Measurements from ENCODE around the gene HECTD3. TPM values are rescaled to one million over a fixed set of nuclear protein-coding genes. Genes with fewer than 3 reads are reported as not detected.

Gene HECTD3
- total and polyA plus RNA-seq, 2 of the 4 experiments (the other 2 are of a cell fraction) = 12.2 to 39.5 TPM

GRCh38 chr1:45014321-45015028 lies 3.4 kb upstream of the HECTD3 start (continued):
- TF ChIP-seq FOS (IDR thresholded peaks at IDR 0.05; ENCODE audit: low read depth, low read length) (no peak), MAZ (IDR thresholded peaks at IDR 0.05; ENCODE audit: borderline replicate concordance, low read depth, low read length) (no peak)

DNA sequence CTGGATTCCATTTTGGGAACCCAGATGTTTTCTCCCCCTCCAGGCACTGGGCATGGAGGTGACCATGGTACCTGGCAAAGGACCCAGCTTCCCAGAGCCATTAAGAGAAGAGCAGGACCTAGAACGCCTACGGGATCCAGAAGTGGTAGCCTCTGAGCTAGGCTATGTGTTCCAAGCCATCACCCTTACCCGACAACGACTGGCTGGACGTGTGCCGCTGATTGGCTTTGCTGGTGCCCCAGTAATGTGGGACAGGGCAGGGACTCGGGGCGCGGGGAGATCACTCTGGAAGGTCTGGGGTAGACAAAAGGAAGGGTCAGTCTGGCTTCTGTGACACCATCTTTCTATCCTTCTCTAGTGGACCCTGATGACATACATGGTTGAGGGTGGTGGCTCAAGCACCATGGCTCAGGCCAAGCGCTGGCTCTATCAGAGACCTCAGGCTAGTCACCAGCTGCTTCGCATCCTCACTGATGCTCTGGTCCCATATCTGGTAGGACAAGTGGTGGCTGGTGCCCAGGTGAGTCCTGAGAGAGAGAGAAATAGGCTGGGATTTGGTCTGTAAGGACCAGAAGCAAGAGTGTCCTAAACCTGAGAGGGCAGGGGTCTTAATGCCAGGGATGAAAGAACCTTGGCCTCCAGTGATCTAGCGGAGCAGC lies 2.6 kb upstream of the HECTD3 start:
- H3K4me1 ChIP-seq (ENCODE audit: control insufficient read depth, insufficient read depth, low read length) = peaks cover 12% of the 10 kb centered on the region
- no peak overlapping the region for H3K14ac ChIP-seq (replicated peaks; ENCODE audit: low read depth, low read length)
- H2BK120ac ChIP-seq (ENCODE audit: low read depth, low read length) = no peak overlapping the region
- no peak overlapping the region for H2AFZ ChIP-seq (replicated peaks; ENCODE audit: low read length, poor library complexity)
- no CpG with 5 or more reads among the region's 12 CpGs for WGBS, 2 experiments (ENCODE audit: extremely low coverage in 2 of 2, insufficient read length in 1 of 2)
- H3K4ac ChIP-seq (ENCODE audit: low read depth, low read length) = no peak overlapping the region
- no peak overlapping the region for H3K18ac ChIP-seq (ENCODE audit: low read depth, low read length)
- H3K79me1 ChIP-seq (ENCODE audit: low read depth in 1 of 2, low read length in 2 of 2) = peaks cover 25 to 57% of the 10 kb centered on the region in 2 experiments
- H3K4me3 ChIP-seq (ENCODE audit: insufficient read depth, low read depth, low read length) = no peak overlapping the region
- H4K91ac ChIP-seq (ENCODE audit: insufficient read depth, low read depth, low read length) = no peak overlapping the region
- intact Hi-C loops (cut with micrococcal nuclease) = loop anchor here (1.0 to 5.0 kb wide), 6 partner anchors 221 to 559 kb away; partner anchors contain the start of genes MUTYH, RNU5D-1, TESK2 and TOE1
- no peak overlapping the region for H2BK20ac ChIP-seq (ENCODE audit: low read depth, low read length)
- TF ChIP-seq, protein P1, sequence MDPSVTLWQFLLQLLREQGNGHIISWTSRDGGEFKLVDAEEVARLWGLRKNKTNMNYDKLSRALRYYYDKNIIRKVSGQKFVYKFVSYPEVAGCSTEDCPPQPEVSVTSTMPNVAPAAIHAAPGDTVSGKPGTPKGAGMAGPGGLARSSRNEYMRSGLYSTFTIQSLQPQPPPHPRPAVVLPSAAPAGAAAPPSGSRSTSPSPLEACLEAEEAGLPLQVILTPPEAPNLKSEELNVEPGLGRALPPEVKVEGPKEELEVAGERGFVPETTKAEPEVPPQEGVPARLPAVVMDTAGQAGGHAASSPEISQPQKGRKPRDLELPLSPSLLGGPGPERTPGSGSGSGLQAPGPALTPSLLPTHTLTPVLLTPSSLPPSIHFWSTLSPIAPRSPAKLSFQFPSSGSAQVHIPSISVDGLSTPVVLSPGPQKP (IDR thresholded peaks at IDR 0.05; ENCODE audit: borderline replicate concordance, low read depth, low read length) = no peak
- TF ChIP-seq CEBPB (IDR thresholded peaks at IDR 0.05; ENCODE audit: low read depth, low read length) (no peak), NFE2L2 (IDR thresholded peaks at IDR 0.05; ENCODE audit: low read depth, low read length) (no peak), MAZ (IDR thresholded peaks at IDR 0.05; ENCODE audit: borderline replicate concordance, low read depth, low read length) (no peak), FOS (IDR thresholded peaks at IDR 0.05; ENCODE audit: low read depth, low read length) (no peak), MXI1 (IDR thresholded peaks at IDR 0.05; ENCODE audit: borderline replicate concordance, low read depth, low read length) (no peak)
- peaks cover 19% of the 10 kb centered on the region; the same call in 1 of the 2 replicates for H3K36me3 ChIP-seq (ENCODE audit: control insufficient read depth, insufficient read depth, low read length)
- ATAC-seq (ENCODE audit: low read depth) = no peak
- no peak for DNase-seq
- POLR2A ChIA-PET (ENCODE audit: unreplicated experiment) = interaction anchor here (0.7 to 1.2 kb wide), 2 partner anchors 17 to 289 kb away, joined by 3 to 7 read pairs; no protein-coding TSS in a partner anchor
- H3K9me3 ChIP-seq (ENCODE audit: control insufficient read depth, insufficient read depth, low read length) = no peaks in the 10 kb centered on the region
- CTCF ChIA-PET = interaction anchor here (0.5 to 2.1 kb wide), 12 partner anchors 28 to 480 kb away, joined by 3 to 17 read pairs (median 6); no protein-coding TSS in a partner anchor
- H3K23ac ChIP-seq (ENCODE audit: low read depth, low read length) = no peak overlapping the region
- H3K27ac ChIP-seq (ENCODE audit: insufficient read depth, low read length) = no peak overlapping the region
- H2AK5ac ChIP-seq (ENCODE audit: low read depth, low read length) = no peak overlapping the region
- H4K8ac ChIP-seq (ENCODE audit: low read depth in 2 of 2, low read length in 2 of 2) = no peak overlapping the region
- no peak overlapping the region for H2AK9ac ChIP-seq (replicated peaks; ENCODE audit: low read depth, low read length, poor library complexity)
- H3K27me3 ChIP-seq (ENCODE audit: control insufficient read depth, insufficient read depth, low read length) = no peaks in the 10 kb centered on the region
- no peak overlapping the region for H2BK15ac ChIP-seq (ENCODE audit: low read depth, low read length)
- no peak overlapping the region for H4K5ac ChIP-seq (ENCODE audit: low read depth, low read length)
- peaks cover 9% of the 10 kb centered on the region; the same call in 1 of the 2 replicates for H4K20me1 ChIP-seq (ENCODE audit: insufficient read depth, low read length)
- H2BK5ac ChIP-seq (ENCODE audit: low read depth, low read length, poor library complexity, severe bottlenecking) = no peak overlapping the region
- no peak overlapping the region; the same call in 1 of the 2 replicates for H3K4me2 ChIP-seq (ENCODE audit: low read depth, low read length)
- peaks cover 13% of the 10 kb centered on the region for H3K9me1 ChIP-seq (ENCODE audit: insufficient read depth, low read length)
- BruUV-seq (replicated peaks) = TSS peak; percentile 86
- H3K9ac ChIP-seq (ENCODE audit: low read depth, low read length) = no peak overlapping the region
- H3K56ac ChIP-seq (ENCODE audit: extremely low read depth, insufficient read depth, low read length) = no peak overlapping the region
- in situ Hi-C loops (cut with MboI; ENCODE audit: low sequenced_read_pairs) = loop anchor here (5.0 kb wide), 3 partner anchors 289 to 554 kb away; partner anchors contain the start of gene TESK2
- dilution Hi-C loops (cut with HindIII; ENCODE audit: low sequenced_read_pairs, unreplicated experiment) = no loop called here

Data from IMR-90 (cell line).